Esophagus squamous epithelium (tissue), 4 donors: ENCODE results near the gene PDE5A.

ENCODE experiments used
- CTCF ChIP-seq, 6 experiments: fragments of 450-650 bp in 4 of 6; fragments of 200-600 bp in 2 of 6; sonication (generic) in 2 of 6; IDR thresholded peaks; one replicate each; pipeline ENCODE4 v1.5.1; 2016 to 2019; ENCODE audit warnings: antibody characterized with exemption in 6 of 6, mild to moderate bottlenecking in 4 of 6, moderate library complexity in 4 of 6
- POLR2A ChIP-seq, 4 donors: fragments of 450-650 bp; IDR thresholded peaks; one replicate each; pipeline ENCODE4 v1.6.1; 2017; ENCODE audit warnings: antibody characterized with exemption in 4 of 4, mild to moderate bottlenecking in 4 of 4, moderate library complexity in 3 of 4

GRCh38 chr4:119564106-119564505 is 64.5 kb downstream of the PDE5A start:
- TF ChIP-seq CTCF (IDR thresholded peaks at IDR 0.05) (no peak), POLR2A (IDR thresholded peaks at IDR 0.05) (no peak)
